ENCODE data around the gene SERINC2.

Gene SERINC2

DNA sequence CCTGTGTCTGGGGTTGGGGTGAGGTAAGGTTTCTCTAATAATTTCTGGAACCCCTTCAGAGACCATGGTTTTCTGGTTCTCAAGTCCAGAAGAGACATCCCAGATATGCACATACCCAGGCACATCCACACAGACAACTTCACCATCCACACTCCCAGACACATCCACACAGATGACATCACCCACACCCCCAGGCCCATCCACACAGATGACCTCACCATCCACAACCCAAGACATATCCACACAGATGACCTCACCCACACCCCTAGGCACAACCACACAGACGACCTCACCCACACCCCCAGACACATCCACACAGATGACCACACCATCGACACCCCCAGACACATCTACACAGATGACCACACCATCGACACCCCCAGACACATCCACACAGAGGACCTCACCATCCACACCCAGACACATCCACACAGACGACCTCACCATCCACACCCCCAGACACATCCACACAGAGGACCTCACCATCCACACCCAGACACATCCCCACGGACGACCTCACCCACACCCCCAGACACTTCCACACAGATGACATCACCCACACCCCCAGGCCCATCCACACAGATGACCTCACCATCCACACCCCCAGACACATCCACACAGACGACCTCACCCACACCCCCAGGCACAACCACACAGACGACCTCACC lies 26.3 kb upstream of the SERINC2 start:
- DNase-seq: peak; percentile 10

DNA sequence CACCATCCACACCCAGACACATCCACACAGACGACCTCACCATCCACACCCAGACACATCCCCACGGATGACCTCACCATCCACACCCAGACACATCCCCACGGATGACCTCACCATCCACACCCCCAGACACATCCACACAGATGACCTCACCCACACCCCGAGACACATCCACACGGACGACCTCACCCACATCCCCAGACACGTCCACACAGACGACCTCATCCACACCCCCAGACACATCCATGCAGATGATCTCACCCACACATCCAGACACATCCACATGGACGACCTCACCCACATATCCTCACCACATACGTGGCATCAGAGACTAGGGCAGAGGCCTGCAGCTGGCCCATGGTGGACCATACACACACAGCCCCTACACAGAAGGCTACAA lies 25.4 kb upstream of the SERINC2 start:
- no peak for DNase-seq

- DNase-seq: no peak
Measured at GRCh38 chr1:31389616-31390015, 23.4 kb upstream of the SERINC2 start.

DNA sequence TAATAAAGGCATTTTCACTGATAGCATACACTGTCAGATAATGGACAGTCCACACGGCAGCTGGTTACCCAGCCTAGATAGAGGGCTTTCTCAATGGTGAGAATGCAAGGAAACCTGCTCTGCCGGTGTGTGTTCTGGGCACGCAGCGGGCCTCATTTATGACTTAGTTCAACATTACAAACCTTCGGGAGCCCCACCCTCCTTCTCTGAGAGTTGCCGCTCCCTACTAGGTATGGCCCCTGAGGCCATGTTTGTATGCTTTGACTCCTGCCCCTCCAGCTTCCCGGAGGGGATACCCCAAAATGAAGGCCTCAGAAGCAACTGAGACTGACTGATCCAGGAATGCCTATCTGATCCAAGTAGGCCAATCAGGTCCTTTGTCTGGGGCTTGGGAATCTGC lies 22.9 kb upstream of the SERINC2 start:
- DNase-seq: no peak

- DNase-seq: no peak
Measured at GRCh38 chr1:31393463-31393862, 19.6 kb upstream of the SERINC2 start.

- peak; percentile 70 for DNase-seq
Measured at GRCh38 chr1:31394584-31395193, 18.3 kb upstream of the SERINC2 start.

GRCh38 chr1:31396633-31397351 lies 16.2 kb upstream of the SERINC2 start:
- peak; percentile 62 for DNase-seq

GRCh38 chr1:31397360-31398095 lies 15.5 kb upstream of the SERINC2 start:
- DNase-seq: peak; percentile 62

DNA sequence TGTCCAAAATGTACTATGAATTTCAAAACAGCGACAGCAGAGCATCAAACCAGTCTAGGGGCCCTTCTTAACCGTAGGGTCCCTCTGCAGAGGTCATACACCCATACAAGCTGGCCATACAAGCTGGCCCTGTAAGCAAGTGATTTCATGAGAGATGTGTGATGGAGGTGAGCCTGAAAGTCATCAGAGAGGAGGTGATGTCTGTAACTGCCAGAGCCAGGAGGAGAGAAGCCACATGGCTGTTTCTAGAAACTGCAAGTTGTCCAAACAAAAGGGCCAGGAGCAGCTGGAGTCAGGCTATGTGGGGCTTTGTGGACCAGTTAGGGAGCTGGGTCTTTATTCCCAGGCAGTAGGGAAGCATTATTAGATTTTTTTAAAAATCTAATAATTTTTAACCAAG lies 14.8 kb upstream of the SERINC2 start:
- no peak for DNase-seq

DNA sequence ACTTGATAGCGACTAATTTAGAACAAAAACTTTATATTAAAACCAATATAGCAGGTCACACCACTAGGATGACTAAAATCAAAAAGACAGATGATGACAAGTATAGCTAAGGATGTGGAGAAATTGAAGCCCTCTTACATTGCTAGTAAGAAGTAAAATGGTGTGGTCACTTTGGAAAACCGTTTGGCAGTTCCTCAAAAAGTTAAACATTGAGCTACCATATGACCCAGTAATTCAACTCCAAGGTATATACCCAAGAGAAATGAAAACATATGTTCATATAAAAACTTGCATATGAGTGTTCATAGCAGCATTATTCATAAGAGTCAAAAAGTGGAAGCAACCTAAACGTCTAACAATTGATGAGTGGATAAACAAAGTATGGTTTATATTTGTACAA lies 13.0 kb upstream of the SERINC2 start:
- no peak for DNase-seq

DNA sequence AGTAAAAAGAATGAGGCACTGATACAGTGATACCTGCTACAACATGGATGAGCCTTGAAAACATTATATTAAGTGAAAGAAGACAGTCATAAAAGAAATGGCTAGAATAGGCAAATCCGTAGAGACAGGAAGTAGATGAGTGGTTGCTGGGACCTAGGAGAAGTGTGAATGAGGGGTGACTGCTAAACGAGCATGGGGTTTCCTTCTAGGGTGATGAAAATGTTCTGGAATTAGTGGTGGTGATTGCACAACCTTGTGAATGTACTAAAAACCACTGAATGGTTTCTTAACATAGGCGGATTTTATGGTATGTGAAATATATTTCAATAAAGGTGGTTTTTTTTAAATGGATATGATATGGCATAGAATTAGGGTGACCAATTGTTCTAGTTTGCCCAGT lies 12.6 kb upstream of the SERINC2 start:
- no peak for DNase-seq

DNA sequence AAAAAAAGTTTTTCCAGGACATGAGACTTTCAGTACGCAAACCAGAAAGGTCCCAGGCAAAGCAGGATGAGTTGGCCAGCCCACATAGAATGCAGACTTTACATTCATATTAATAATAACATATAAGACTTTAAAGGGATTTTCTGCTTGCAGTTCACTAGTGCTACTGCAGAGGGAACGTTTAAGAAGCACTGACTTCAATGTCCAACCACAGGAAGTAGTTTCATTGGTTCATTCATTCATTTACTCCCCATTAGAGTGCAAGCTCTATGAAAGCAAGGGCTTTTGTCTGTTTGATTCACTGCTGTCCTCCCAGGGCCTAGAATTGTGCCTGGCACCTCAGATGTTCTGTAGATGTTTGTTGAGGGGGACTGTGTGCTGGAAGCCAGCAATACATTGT lies 11.8 kb upstream of the SERINC2 start:
- no peak for DNase-seq

DNA sequence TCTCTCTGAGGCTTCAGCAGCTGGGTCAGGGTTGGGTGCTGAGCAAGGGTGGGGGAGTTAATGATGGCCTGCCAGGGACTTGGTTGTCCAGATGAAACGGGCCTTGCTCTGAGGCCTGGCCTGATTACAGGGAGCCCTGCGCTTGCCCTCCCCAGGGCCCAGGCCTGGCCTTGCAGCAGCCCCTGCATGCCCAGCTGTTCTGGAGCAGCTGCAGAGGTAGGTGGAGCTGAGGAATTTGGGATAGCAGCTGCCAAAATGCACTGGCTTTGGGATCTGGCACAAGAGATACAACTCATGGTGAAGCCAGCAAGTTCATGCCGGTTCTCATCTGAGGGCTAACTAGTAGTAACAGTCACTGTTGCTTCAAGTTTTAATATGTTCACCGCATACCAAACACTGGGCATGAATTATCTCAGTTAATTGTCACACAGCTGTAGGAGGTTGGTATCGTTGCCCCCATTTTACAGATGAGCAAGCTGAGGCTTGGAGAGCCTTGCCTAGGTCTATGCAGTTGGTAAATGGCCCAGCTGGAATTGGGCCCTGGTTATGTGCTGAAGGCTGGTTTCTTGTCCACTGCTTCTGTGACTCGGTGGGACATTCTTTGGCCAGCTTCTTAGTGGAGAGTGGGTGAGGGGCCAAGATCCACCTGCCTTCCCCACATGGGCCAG lies 7.3 kb upstream of the SERINC2 start:
- DNase-seq: no peak

GRCh38 chr1:31407029-31407626 lies 5.9 kb upstream of the SERINC2 start:
- no peak for DNase-seq

DNA sequence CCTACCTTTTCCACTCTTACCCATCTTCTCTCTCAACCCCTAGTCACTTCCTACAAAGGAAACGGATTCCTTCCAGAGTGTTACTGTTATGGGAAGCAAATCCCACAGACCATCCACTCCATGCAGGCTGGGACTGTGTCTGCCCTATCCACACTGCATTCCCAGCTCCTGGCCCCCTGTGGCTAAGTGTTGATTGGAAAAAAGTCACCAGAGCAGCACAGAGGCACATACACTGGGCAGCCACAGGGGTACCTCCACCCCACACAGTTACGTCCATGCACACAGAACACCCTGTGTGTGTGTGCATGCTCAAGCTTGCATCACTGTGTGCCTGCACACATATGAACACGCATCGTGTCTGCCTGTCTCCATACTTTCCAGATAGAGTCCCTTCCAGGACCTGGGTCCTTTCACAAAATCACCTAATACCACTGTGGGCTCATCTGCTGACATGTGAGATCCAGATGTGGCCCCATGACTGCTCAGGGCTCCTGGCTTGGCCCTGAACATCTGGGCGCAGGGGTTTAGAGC lies 4.2 kb upstream of the SERINC2 start:
- no peak for DNase-seq

- DNase-seq: no peak
Measured at GRCh38 chr1:31409946-31410858, 2.8 kb upstream of the SERINC2 start.

- DNase-seq: no peak
Measured at GRCh38 chr1:31410871-31411270, 2.1 kb upstream of the SERINC2 start.

DNA sequence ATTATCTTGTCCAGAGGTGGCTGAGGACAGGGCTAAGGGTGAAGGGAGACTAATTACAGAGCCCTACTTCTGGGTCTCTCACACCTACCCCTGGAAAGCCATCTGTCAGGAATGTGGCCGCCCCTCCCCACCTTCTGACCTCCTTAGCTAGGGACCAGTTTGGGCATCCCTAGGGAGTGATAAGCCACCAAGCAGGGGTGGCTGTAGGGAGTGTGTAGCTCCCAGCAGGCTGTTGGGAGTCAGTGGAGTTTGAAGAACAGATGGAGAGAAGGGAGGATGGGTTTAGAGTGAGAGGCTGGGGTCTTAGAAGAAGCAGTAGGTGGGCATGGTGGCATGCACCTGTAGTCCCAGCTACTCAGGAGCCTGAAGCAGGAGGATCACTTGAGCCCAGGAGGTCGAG lies 808 bp upstream of the SERINC2 start:
- no peak for DNase-seq

DNA sequence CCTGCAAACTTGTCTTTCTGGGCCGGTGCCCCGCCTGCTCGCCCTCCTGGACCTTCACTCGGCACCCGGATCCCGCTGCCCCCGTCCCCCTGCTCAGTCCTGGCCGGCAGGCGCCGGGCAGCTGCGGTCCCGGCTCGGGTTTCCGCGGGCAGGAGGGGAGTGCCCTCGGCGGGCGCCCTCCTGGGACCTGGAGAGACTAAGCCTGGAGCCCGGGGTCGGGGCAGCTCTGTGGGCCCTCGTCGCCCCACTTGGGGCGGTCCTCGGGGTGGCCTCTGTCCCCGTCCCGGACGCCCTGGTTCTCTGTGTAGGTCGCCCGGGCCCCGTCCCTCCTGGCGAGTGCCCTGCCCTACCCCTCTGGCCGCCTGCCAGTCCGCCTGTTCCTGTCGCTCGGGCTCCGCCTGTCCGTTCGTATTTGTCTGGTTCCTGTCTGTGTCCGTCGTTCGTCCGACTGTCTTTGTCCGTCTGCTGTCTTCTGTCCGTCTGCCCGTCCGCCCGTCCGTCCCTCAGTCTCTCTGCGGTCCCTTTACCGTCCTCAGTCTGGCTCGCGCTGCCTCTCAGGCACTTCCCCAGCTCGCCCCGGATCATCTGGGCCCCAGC lies 490 bp downstream of the SERINC2 start:
- peak; percentile 17 for DNase-seq

GRCh38 chr1:31414980-31415370 lies 2.0 kb downstream of the SERINC2 start:
- no peak for DNase-seq

DNA sequence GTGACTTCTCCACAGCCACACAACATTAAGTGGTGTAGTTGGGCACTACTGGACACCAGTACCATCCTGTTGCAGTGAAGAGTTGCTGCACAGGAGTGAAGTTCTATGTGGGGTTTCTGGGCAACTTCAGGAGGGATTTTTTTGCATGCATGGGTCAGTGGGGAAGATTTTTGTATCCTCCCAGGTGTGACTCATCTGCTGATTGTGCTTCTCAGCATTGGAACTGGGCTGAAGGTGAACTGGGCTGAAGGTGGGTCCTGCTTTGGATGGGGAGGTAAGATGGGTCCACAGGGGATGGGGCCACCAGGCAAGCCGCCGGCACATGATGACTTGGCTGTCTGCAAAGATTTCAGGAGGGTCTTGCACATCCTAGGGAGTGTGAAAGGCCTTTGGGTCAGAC lies 2.6 kb downstream of the SERINC2 start:
- DNase-seq: no peak

All from T1000 (cell line).